GM12873 (cell line): ENCODE measurements around the gene SLC9A1.

Experiments used
- TF ChIP-seq, protein P1 (sequence below): IDR thresholded peaks from 2 replicates; pipeline ENCODE4 v1.5.1; 2012; ENCODE audit warnings: low read depth, mild to moderate bottlenecking, moderate library complexity, low read length, control low read depth; ENCODE audit not compliant: insufficient read depth; ENCODE audit errors: missing control alignments

The SLC9A1 gene

DNA sequence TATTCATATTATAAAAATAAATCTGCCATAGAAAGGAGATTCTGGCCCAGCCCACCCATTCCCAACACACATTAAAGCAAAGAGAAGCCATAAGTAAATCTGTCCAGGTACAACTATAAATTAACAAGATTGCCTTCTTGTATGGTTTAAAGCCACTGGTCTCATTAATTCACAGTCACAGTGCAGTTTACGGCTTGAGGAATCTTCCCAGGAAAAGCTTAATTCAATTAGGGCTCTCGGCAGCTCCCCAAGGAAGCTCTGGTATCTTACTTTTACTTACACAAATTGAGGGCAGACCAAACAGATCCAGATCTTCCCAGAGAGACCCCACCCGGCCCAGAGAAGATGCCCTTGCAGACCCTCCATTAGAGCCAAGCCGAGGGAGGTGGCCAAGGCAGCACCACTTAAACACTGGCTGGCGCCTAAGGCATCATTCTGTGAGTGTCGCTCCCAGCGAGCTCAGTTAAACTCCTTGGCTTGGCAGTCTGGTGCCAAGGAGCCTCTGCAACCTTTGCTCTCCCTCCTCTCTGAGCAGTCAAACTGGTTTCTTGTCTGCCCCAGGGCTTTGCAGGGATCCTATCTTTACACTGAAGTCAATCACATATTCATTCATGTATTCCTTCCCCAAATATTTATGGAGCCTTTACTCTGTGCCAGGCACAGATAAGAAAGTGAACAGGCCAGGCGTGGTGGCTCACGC is 10.7 kb downstream of the SLC9A1 start:
- TF ChIP-seq, protein P1, sequence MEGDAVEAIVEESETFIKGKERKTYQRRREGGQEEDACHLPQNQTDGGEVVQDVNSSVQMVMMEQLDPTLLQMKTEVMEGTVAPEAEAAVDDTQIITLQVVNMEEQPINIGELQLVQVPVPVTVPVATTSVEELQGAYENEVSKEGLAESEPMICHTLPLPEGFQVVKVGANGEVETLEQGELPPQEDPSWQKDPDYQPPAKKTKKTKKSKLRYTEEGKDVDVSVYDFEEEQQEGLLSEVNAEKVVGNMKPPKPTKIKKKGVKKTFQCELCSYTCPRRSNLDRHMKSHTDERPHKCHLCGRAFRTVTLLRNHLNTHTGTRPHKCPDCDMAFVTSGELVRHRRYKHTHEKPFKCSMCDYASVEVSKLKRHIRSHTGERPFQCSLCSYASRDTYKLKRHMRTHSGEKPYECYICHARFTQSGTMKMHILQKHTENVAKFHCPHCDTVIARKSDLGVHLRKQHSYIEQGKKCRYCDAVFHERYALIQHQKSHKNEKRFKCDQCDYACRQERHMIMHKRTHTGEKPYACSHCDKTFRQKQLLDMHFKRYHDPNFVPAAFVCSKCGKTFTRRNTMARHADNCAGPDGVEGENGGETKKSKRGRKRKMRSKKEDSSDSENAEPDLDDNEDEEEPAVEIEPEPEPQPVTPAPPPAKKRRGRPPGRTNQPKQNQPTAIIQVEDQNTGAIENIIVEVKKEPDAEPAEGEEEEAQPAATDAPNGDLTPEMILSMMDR: no peak

DNA sequence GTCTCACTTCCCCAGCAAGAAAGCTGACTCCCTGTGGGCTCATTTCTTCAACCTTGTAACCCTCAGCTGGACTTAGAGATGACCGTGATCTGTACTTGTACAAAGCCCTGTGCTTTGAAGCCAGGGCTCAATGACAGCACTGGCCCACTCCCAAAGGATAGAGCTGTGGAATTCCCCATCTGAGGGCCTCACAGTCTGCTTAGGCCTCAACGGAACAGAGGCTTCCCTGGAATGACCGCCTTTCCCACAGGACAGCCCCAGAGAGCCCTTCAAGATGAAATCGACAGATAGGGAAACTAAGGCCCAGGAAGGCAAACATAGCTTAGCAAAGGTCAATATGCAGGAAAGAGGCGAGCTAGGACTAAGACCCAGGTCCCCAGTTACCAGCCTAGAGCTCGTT is 11.5 kb downstream of the SLC9A1 start:
- TF ChIP-seq, protein P1: no peak

DNA sequence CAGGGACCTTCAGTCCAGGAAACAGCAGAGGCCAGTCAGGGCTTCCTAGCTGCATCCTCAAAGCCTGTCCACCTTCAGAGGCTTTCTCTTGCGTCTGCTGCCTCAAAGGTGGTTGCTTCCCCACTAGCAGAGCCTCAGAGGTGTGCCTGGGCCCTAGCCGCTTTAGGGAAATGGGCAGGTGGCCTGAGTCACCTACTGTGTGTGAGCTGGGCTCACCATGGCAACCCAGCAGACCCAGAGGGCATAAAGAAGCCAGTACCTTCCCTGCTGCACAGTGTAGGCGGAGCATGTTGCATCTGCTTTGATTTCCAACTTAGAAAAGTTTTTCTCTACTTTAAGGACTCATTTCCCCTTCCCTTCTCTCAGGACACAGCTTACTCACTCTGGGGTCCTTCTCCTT is 12.5 kb downstream of the SLC9A1 start:
- TF ChIP-seq, protein P1: no peak

DNA sequence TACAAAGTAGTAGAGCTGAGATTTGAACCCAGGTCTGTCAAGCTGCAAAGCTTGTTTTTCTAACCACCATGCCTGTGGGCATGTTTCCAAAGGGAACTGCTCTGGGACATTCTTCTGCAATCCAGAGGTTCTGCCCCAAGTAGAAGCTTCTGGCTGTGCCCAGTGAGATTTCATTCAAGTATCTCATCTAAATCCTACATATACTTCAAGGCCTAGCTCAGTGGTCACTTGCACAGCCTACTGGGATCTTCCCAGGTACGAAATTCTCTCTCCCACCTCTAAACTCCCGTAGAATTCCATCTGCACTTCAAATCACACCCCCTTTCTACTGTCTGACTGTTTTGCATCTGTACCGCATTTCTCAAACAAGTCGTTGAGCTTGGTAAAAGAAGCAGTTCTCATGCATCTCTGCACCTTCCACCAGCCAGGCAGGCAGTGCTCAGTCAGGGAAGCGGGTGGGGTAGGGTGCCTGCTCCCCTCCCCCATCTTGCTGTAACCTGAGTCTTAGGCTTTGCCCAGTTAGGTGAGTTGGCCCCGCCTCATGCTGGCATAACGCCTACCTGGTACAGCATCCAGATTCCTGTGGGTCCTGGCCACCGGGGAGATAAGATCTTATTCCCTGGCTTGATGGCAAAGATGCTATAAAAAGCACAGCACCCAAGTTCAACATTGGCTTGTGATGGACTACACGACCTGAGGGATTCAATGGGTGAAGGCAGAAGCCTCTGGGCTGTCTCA is 13.5 kb downstream of the SLC9A1 start:
- TF ChIP-seq, protein P1: no peak

DNA sequence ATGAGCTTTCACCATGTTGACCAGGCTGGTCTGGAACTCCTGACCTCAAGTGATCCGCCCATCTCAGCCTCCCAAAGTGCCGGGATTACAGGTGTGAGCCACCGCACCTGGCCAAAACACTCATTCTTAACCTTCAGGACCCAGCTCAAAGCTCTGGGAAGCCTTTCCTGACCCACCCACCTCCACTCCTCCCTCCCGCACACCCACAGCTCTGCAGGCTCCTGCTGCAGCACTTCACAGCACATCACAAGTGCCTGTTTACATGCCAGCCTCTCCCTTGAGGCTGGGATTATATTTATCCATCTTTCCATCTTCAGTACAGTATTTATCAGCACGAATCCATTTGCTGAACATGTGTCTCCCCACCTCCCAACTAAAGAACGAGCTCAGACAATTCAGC is 14.9 kb downstream of the SLC9A1 start:
- TF ChIP-seq, protein P1: no peak

DNA sequence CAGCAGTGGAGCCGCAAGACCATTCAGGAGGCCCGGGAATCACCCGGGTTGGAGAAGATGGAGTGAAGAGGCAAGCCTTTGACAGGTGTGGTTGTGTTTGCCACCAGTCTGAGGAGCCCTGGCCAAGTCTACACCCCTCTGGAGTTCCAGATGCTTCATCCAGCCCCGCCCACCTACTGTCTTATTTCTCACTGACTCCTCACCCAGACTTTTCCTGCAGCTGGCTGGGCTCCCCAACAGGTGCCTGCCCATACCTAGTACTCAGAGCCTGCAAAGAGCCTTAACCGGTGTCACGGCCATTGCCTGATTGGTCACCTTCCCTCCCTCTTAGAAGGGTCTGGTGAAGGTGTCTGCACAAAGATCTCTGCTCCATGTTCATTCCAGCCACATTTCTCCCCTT is 16.0 kb downstream of the SLC9A1 start:
- TF ChIP-seq, protein P1: no peak

DNA sequence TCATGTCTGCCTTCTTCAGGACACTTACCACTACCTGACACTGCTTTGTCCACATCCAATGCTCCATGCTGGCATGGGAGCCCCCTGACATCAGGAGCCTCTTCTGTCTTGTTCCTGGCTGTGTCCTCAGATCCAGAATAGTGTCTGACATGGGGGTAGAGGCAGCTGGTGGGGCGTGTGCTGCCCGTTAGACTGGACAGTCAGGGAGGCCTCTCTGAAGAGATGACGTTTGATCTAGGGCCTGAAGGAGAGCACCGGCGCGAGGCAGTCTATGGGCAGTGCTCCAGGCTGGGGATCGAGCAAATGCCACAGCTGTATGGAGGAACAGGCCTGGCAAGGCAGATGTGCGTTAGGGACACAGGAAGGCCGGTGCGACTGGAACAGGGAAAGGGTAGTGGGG is 16.6 kb downstream of the SLC9A1 start:
- TF ChIP-seq, protein P1: no peak
